Smooth muscle cell (in vitro differentiated cells): Measurements from ENCODE around the gene TXNDC16. TPM values are rescaled to one million over a fixed set of nuclear protein-coding genes. Genes with fewer than 3 reads are reported as not detected.

Source experiments
- DNase-seq: peaks from one replicate; lab custom pipeline; 2025; ENCODE audit not compliant: unreplicated experiment; lab: John Stamatoyannopoulos, UW
- H2AFZ ChIP-seq: fragments of 200-600 bp; sonication (generic); 2 replicates; pipeline ENCODE4 v1.6.0; 2016; ENCODE audit warnings: antibody characterized with exemption, low read depth, mild to moderate bottlenecking
- H3F3A ChIP-seq: fragments of 200-600 bp; sonication (generic); 2 replicates; pipeline ENCODE4 v1.6.0; 2017; ENCODE audit warnings: antibody characterized with exemption, low read depth
- H3K27ac ChIP-seq: fragments of 200-600 bp; sonication (generic); 2 replicates; pipeline ENCODE4 v1.5.1; 2016; ENCODE audit warnings: low read depth, mild to moderate bottlenecking
- H3K27me3 ChIP-seq: fragments of 200-600 bp; sonication (generic); 2 replicates; pipeline ENCODE4 v1.6.1; 2016; ENCODE audit warnings: low read depth, mild to moderate bottlenecking
- H3K36me3 ChIP-seq: fragments of 200-600 bp; sonication (generic); 2 replicates; pipeline ENCODE4 v1.5.1; 2016; ENCODE audit warnings: low read depth
- H3K4me1 ChIP-seq: fragments of 200-600 bp; sonication (generic); 2 replicates; pipeline ENCODE4 v1.5.1; 2016; ENCODE audit warnings: low read depth
- H3K4me2 ChIP-seq: fragments of 200-600 bp; sonication (generic); 2 replicates; pipeline ENCODE4 v1.6.0; 2016; ENCODE audit warnings: mild to moderate bottlenecking
- H3K4me3 ChIP-seq: fragments of 200-600 bp; sonication (generic); 2 replicates; pipeline ENCODE4 v1.5.1; 2016; ENCODE audit warnings: mild to moderate bottlenecking
- H3K79me2 ChIP-seq: fragments of 200-600 bp; sonication (generic); 2 replicates; pipeline ENCODE4 v1.6.0; 2016; ENCODE audit warnings: low read depth, mild to moderate bottlenecking
- H3K9ac ChIP-seq: fragments of 200-600 bp; sonication (generic); 2 replicates; pipeline ENCODE4 v1.6.0; 2016; ENCODE audit warnings: low read depth
- H3K9me3 ChIP-seq: fragments of 200-600 bp; sonication (generic); replicated peaks from 2 replicates; pipeline ENCODE4 v1.5.1; 2016; ENCODE audit warnings: low read depth
- H4K20me1 ChIP-seq: fragments of 200-600 bp; sonication (generic); 2 replicates; pipeline ENCODE4 v1.6.0; 2016; ENCODE audit warnings: low read depth
- WGBS: methylation state at CpG from one replicate; pipeline ENCODE4 v1.1.7; 2016; ENCODE audit warnings: low lambda C conversion rate; 5-methylcytosine and 5-hydroxymethylcytosine counted together
- polyA plus RNA-seq: library from polyadenylated mRNA; unstranded; fragments of >200 nt; fragmentation: Nextera tagmentation; extraction: Ambion mirVana; gene quantifications from 2 replicates; pipeline ENCODE4 v1.2.1, GENCODE V29; 2016
- total RNA-seq: library from RNA; depleted of rRNA; stranded (reverse); fragments of >200 nt; gene quantifications from 2 replicates; pipeline ENCODE4 v1.2.3, GENCODE V29; 2014
- TF ChIP-seq, protein P1 (sequence below): fragments of 200-600 bp; sonication (generic); IDR thresholded peaks from 2 replicates; pipeline ENCODE4 v1.5.1; 2017; ENCODE audit warnings: borderline replicate concordance, mild to moderate bottlenecking, antibody characterized with exemption; ENCODE audit not compliant: insufficient read depth, poor library complexity, severe bottlenecking

TXNDC16 gene
- total RNA-seq = 5.6 and 5.9 TPM in 2 replicates
- 1.8 and 2.8 TPM in 2 replicates for polyA plus RNA-seq

DNA sequence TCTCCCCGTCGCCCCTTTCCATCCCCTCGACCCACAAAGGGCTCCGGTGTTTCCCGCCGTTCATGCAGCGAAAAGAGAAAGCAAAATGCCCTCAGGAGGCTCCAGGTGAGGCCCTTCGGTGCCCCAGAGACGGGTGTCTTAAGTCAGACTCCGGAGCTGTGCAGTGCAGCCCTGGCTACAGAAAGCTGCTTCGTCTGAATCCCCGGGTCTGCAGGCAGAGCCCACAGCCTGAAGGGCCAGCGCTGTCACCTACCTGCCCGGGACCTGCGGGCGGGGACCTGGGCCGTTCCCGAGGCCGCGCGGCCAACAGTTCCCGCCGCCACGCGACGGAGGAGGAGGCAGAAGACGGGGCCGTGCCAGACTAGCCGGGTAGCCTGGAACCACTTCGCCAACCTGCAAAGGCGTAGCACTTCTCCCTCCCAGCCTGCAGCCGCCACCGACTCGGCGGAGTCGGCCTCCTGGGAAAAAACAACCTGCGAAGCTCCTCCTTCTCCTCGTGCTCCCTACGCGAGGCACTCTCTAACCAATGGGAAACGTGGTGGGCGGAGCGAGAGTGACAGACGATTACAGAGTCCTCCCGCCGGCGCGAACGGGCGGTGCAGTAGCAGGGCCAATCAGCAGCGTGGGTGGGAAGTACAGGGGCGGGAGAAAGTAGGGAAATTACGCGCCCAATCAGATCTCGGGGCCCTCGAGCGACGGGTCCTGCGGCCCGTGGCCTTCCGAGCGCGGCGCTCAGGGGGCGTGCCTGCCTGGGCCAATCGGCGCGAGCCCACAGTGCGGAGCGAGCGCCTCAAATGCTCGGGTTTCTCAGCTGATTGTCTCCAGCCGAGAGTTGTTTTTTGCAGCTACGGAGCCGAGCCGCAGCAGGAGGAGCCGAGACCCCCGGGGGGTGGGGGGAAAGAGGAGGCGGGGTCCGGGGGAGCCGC, at the start of gene TXNDC16, which contains the start of gene GPR137C:
Gene TXNDC16 (minus strand): TSS at position 443 of the 926 bp plus-strand sequence. CDS start 8,948 bp downstream, outside the sequence.
Gene GPR137C (plus strand): TSS at position 774 of the 926 bp plus-strand sequence. CDS start 312 bp downstream, outside the sequence.
- Histone ChIP-seq H3K27me3 (no peaks in the 10 kb centered on the region), H3K9me3 (no peaks in the 10 kb centered on the region), H2AFZ (peak within 1 kb of the TSS; percentile 97), H4K20me1 (no peaks in the 10 kb centered on the region), H3K4me1 (no peaks in the 10 kb centered on the region), H3K9ac (peak within 1 kb of the TSS; percentile 52), H3K27ac (peak within 1 kb of the TSS; percentile 61), H3K36me3 (no peaks in the 10 kb centered on the region), H3K4me2 (peak within 1 kb of the TSS; percentile 98), H3F3A (no peaks in the 10 kb centered on the region), H3K4me3 (peak within 1 kb of the TSS; percentile 81), H3K79me2 (no peaks in the 10 kb centered on the region)
- DNase-seq = peak; percentile 91
- TF ChIP-seq, protein P1, sequence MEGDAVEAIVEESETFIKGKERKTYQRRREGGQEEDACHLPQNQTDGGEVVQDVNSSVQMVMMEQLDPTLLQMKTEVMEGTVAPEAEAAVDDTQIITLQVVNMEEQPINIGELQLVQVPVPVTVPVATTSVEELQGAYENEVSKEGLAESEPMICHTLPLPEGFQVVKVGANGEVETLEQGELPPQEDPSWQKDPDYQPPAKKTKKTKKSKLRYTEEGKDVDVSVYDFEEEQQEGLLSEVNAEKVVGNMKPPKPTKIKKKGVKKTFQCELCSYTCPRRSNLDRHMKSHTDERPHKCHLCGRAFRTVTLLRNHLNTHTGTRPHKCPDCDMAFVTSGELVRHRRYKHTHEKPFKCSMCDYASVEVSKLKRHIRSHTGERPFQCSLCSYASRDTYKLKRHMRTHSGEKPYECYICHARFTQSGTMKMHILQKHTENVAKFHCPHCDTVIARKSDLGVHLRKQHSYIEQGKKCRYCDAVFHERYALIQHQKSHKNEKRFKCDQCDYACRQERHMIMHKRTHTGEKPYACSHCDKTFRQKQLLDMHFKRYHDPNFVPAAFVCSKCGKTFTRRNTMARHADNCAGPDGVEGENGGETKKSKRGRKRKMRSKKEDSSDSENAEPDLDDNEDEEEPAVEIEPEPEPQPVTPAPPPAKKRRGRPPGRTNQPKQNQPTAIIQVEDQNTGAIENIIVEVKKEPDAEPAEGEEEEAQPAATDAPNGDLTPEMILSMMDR = no peak
- 2% methylated on average over 80 of the region's 81 CpGs for WGBS

- no peak overlapping the region for H3K27ac ChIP-seq
- no peaks in the 10 kb centered on the region for H3K79me2 ChIP-seq
- no peaks in the 10 kb centered on the region for H4K20me1 ChIP-seq
- DNase-seq = no peak
- 95% methylated on average over 3 of the region's 3 CpGs for WGBS
- no peak overlapping the region for H3K9ac ChIP-seq
- H3K4me1 ChIP-seq = no peaks in the 10 kb centered on the region
- no peak overlapping the region for H2AFZ ChIP-seq
- peaks cover 3% of the 10 kb centered on the region for H3K36me3 ChIP-seq
- no peaks in the 10 kb centered on the region for H3K27me3 ChIP-seq
- TF ChIP-seq, protein P1 = no peak
- H3K9me3 ChIP-seq = no peaks in the 10 kb centered on the region
- no peak overlapping the region for H3K4me3 ChIP-seq
- no peak overlapping the region for H3K4me2 ChIP-seq
- H3F3A ChIP-seq = no peaks in the 10 kb centered on the region
These were observed 47.7 kb upstream of the TXNDC16 start for GRCh38 chr14:52599974-52600373.

DNA sequence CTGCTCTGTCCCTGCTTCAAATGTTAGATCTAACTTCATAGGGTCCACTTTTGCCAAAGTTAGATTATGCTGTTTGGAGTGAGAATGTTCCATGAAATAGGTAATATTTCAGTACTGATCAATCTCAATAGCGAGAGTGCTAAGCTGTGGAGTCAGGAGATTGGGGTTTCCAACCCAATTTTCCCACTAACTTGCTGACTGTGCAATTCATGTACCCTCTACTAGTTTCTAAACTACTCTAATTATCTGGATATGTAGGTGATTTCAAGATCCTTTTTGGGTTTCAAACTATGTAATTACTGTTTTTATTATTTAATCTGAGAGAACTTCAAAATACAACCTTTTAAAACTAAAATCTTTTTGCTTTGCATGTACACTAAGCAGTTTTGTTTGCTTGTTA, 46.3 kb upstream of the TXNDC16 start:
- Histone ChIP-seq H3K4me2 (no peak overlapping the region), H3K9ac (no peak overlapping the region), H2AFZ (no peak overlapping the region), H4K20me1 (no peaks in the 10 kb centered on the region), H3K79me2 (no peaks in the 10 kb centered on the region), H3K9me3 (no peaks in the 10 kb centered on the region), H3K36me3 (no peaks in the 10 kb centered on the region), H3K4me1 (no peaks in the 10 kb centered on the region), H3K27me3 (no peaks in the 10 kb centered on the region), H3K27ac (no peak overlapping the region), H3F3A (no peaks in the 10 kb centered on the region), H3K4me3 (no peak overlapping the region)
- TF ChIP-seq, protein P1 = no peak
- no peak for DNase-seq
- WGBS = 100% methylated on average over 1 of the region's 1 CpG
